ENCODE data around the gene TNFRSF12A.

Gene TNFRSF12A

GRCh38 chr16:3021449-3022207 is 1.5 kb downstream of the TNFRSF12A start:
- peak overlapping the region; percentile 52 for H3K27ac Mint-ChIP-seq
- CTCF ChIA-PET = interaction anchor here (1.1 to 18.9 kb wide), 6 partner anchors 8 to 108 kb away, joined by 3 to 300 read pairs (median 7); partner anchors contain the start of gene CLDN9
- peak; percentile 84 for DNase-seq
- peaks cover 44% of the 10 kb centered on the region for H3K27me3 Mint-ChIP-seq
- H3K9me3 Mint-ChIP-seq = no peaks in the 10 kb centered on the region
- H3K4me1 Mint-ChIP-seq = peaks cover 63% of the 10 kb centered on the region
- peak overlapping the region; percentile 90 for H3K4me3 Mint-ChIP-seq
- H3K36me3 Mint-ChIP-seq = peaks cover 15% of the 10 kb centered on the region

GRCh38 chr16:3022208-3022683 is 2.1 kb downstream of the TNFRSF12A start:
- Mint-ChIP-seq H3K4me1 (peaks cover 64% of the 10 kb centered on the region), H3K4me3 (peak overlapping the region; percentile 90), H3K27me3 (peaks cover 39% of the 10 kb centered on the region), H3K36me3 (peaks cover 20% of the 10 kb centered on the region), H3K27ac (peak overlapping the region; percentile 95), H3K9me3 (no peaks in the 10 kb centered on the region)
- CTCF ChIA-PET = interaction anchor here (1.1 to 18.9 kb wide), 6 partner anchors 10 to 144 kb away, joined by 3 to 300 read pairs (median 5); partner anchors contain the start of gene CLDN9
- peak; percentile 78 for DNase-seq

GRCh38 chr16:3022684-3023414 is 2.7 kb downstream of the TNFRSF12A start:
- no peak for DNase-seq
- CTCF ChIA-PET = interaction anchor here (1.2 to 18.9 kb wide), 6 partner anchors 9 to 143 kb away, joined by 3 to 300 read pairs (median 7); partner anchors contain the start of gene CLDN9
- peaks cover 20% of the 10 kb centered on the region for H3K36me3 Mint-ChIP-seq
- H3K4me1 Mint-ChIP-seq = peaks cover 67% of the 10 kb centered on the region
- peaks cover 35% of the 10 kb centered on the region for H3K27me3 Mint-ChIP-seq
- no peaks in the 10 kb centered on the region for H3K9me3 Mint-ChIP-seq
- peak overlapping the region; percentile 90 for H3K4me3 Mint-ChIP-seq
- peak overlapping the region; percentile 95 for H3K27ac Mint-ChIP-seq

GRCh38 chr16:3023415-3023668 is 3.2 kb downstream of the TNFRSF12A start:
- CTCF ChIA-PET = interaction anchor here (1.2 to 18.9 kb wide), 3 partner anchors 10 to 143 kb away, joined by 3 to 300 read pairs (median 7); partner anchors contain the start of gene CLDN9
- Mint-ChIP-seq H3K4me3 (peak overlapping the region; percentile 90), H3K27ac (peak overlapping the region; percentile 95), H3K36me3 (peaks cover 20% of the 10 kb centered on the region), H3K27me3 (peaks cover 34% of the 10 kb centered on the region), H3K4me1 (peaks cover 68% of the 10 kb centered on the region), H3K9me3 (no peaks in the 10 kb centered on the region)
- peak; percentile 40 for DNase-seq

- Mint-ChIP-seq H3K4me1 (peaks cover 71% of the 10 kb centered on the region), H3K27ac (peak within 1 kb of the TSS; percentile 95), H3K4me3 (peak within 1 kb of the TSS; percentile 90), H3K36me3 (peaks cover 21% of the 10 kb centered on the region), H3K9me3 (no peaks in the 10 kb centered on the region), H3K27me3 (peaks cover 35% of the 10 kb centered on the region)
- peak; percentile 98 for DNase-seq
- CTCF ChIA-PET = interaction anchor here (1.6 to 18.9 kb wide), 2 partner anchors 10 to 19 kb away, joined by 7 to 300 read pairs; partner anchors contain the start of gene CLDN9
Observed at GRCh38 chr16:3023669-3024478, 3.7 kb downstream of the TNFRSF12A start, which contains the start of the genes HCFC1R1 and THOC6. Gene HCFC1R1, minus strand, starts transcription at chr16:3023942. Its CDS starts 1 bp downstream, at chr16:3023941. Gene THOC6, plus strand, starts transcription at chr16:3024035. Its CDS starts 292 bp downstream, at chr16:3024327.

GRCh38 chr16:3025032-3026002 is 5.1 kb downstream of the TNFRSF12A start:
- no peak overlapping the region for H3K27ac Mint-ChIP-seq
- CTCF ChIA-PET = interaction anchor here (1.0 to 18.9 kb wide), 2 partner anchors 21 to 110 kb away, joined by 3 to 300 read pairs; partner anchors contain the start of genes CLDN9 and ZNF213
- peaks cover 21% of the 10 kb centered on the region for H3K36me3 Mint-ChIP-seq
- peaks cover 35% of the 10 kb centered on the region for H3K27me3 Mint-ChIP-seq
- H3K9me3 Mint-ChIP-seq = no peaks in the 10 kb centered on the region
- H3K4me1 Mint-ChIP-seq = peaks cover 78% of the 10 kb centered on the region
- no peak for DNase-seq
- H3K4me3 Mint-ChIP-seq = no peak overlapping the region

- CTCF ChIA-PET = interaction anchor here (1.0 to 18.9 kb wide), 2 partner anchors 21 to 109 kb away, joined by 3 to 300 read pairs; partner anchors contain the start of genes CLDN9 and ZNF213
- Mint-ChIP-seq H3K4me1 (peaks cover 78% of the 10 kb centered on the region), H3K27ac (no peak overlapping the region), H3K9me3 (no peaks in the 10 kb centered on the region), H3K36me3 (peaks cover 21% of the 10 kb centered on the region), H3K4me3 (no peak overlapping the region), H3K27me3 (peaks cover 38% of the 10 kb centered on the region)
- no peak for DNase-seq
Observed at GRCh38 chr16:3026003-3026378, 5.8 kb downstream of the TNFRSF12A start.

GRCh38 chr16:3026609-3027488 is 6.7 kb downstream of the TNFRSF12A start:
- H3K9me3 Mint-ChIP-seq = no peaks in the 10 kb centered on the region
- H3K36me3 Mint-ChIP-seq = peaks cover 20% of the 10 kb centered on the region
- H3K27me3 Mint-ChIP-seq = peaks cover 38% of the 10 kb centered on the region
- H3K27ac Mint-ChIP-seq = no peak overlapping the region
- DNase-seq = no peak
- H3K4me1 Mint-ChIP-seq = peaks cover 73% of the 10 kb centered on the region
- H3K4me3 Mint-ChIP-seq = no peak overlapping the region
- CTCF ChIA-PET = interaction anchor here (0.6 to 18.9 kb wide), 8 partner anchors 7 to 124 kb away, joined by 3 to 300 read pairs (median 57); partner anchors contain the start of genes CLDN6, CLDN9, MMP25 and TNFRSF12A

- CTCF ChIA-PET = interaction anchor here (0.6 to 18.9 kb wide), 13 partner anchors 8 to 139 kb away, joined by 3 to 300 read pairs (median 6); partner anchors contain the start of genes CLDN6, CLDN9, MMP25 and TNFRSF12A
- H3K4me1 Mint-ChIP-seq = peaks cover 71% of the 10 kb centered on the region
Observed at GRCh38 chr16:3027489-3027795, 7.3 kb downstream of the TNFRSF12A start.

GRCh38 chr16:3027983-3028715 is 8.0 kb downstream of the TNFRSF12A start:
- Mint-ChIP-seq H3K4me1 (peaks cover 69% of the 10 kb centered on the region), H3K9me3 (no peaks in the 10 kb centered on the region), H3K27ac (peak overlapping the region; percentile 75), H3K36me3 (peaks cover 20% of the 10 kb centered on the region), H3K4me3 (peak overlapping the region; percentile 63), H3K27me3 (peaks cover 51% of the 10 kb centered on the region)
- DNase-seq = peak; percentile 92
- CTCF ChIA-PET = interaction anchor here (0.7 to 18.9 kb wide), 18 partner anchors 9 to 138 kb away, joined by 3 to 300 read pairs (median 6); partner anchors contain the start of genes CLDN6, CLDN9, MMP25 and TNFRSF12A

More at GRCh38 chr16:3027489-3027795, 7.3 kb downstream of the TNFRSF12A start:
- no peak overlapping the region for H3K27ac Mint-ChIP-seq
- no peak overlapping the region for H3K4me3 Mint-ChIP-seq
- DNase-seq = no peak
- peaks cover 20% of the 10 kb centered on the region for H3K36me3 Mint-ChIP-seq
- peaks cover 44% of the 10 kb centered on the region for H3K27me3 Mint-ChIP-seq
- no peaks in the 10 kb centered on the region for H3K9me3 Mint-ChIP-seq

GRCh38 chr16:3028716-3029319 is 8.7 kb downstream of the TNFRSF12A start:
- H3K4me1 Mint-ChIP-seq = peaks cover 65% of the 10 kb centered on the region
- peaks cover 21% of the 10 kb centered on the region for H3K36me3 Mint-ChIP-seq
- H3K27ac Mint-ChIP-seq = peak overlapping the region; percentile 69
- DNase-seq = no peak
- CTCF ChIA-PET = interaction anchor here (1.0 to 18.9 kb wide), 20 partner anchors 9 to 137 kb away, joined by 3 to 300 read pairs (median 6); partner anchors contain the start of genes CLDN6, CLDN9, MMP25 and TNFRSF12A
- H3K9me3 Mint-ChIP-seq = no peaks in the 10 kb centered on the region
- H3K27me3 Mint-ChIP-seq = peaks cover 58% of the 10 kb centered on the region
- H3K4me3 Mint-ChIP-seq = peak overlapping the region; percentile 77
